Measurements from ENCODE around the gene POLA1.

The POLA1 gene

GRCh38 chrX:25017667-25018247 is 324.0 kb downstream of the POLA1 start:
- TF ChIP-seq CEBPB (IDR thresholded peaks at IDR 0.05) (no peak), USF1 (IDR thresholded peaks at IDR 0.05) (no peak), TCF12 (IDR thresholded peaks at IDR 0.05; ENCODE audit: low read depth) (no peak), NFIC (IDR thresholded peaks at IDR 0.05) (no peak), MAX (IDR thresholded peaks at IDR 0.05) (no peak), EP300 (IDR thresholded peaks at IDR 0.05; ENCODE audit: borderline replicate concordance) (no peak), CREB1 (IDR thresholded peaks at IDR 0.05; ENCODE audit: low read depth) (no peak), ZBTB7A (IDR thresholded peaks at IDR 0.05; ENCODE audit: low read depth) (no peak), FOXM1 (IDR thresholded peaks at IDR 0.05; ENCODE audit: borderline replicate concordance, low read depth) (no peak), REST (IDR thresholded peaks at IDR 0.05; ENCODE audit: low read depth) (no peak), TEAD4 (IDR thresholded peaks at IDR 0.05) (no peak), RAD21 (IDR thresholded peaks at IDR 0.05; ENCODE audit: low read depth) (no peak), EGR1 (IDR thresholded peaks at IDR 0.05) (no peak), TAF1 (IDR thresholded peaks at IDR 0.05; ENCODE audit: low read depth) (no peak), YY1 (IDR thresholded peaks at IDR 0.05; ENCODE audit: low read depth) (no peak)

GRCh38 chrX:25018682-25019081 is 325.0 kb downstream of the POLA1 start:
- no peak for TF ChIP-seq EGR1 (IDR thresholded peaks at IDR 0.05)
- no peak for TF ChIP-seq FOXM1 (IDR thresholded peaks at IDR 0.05; ENCODE audit: borderline replicate concordance, low read depth)
- TF ChIP-seq CREB1 (IDR thresholded peaks at IDR 0.05; ENCODE audit: low read depth): no peak
- TF ChIP-seq TAF1 (IDR thresholded peaks at IDR 0.05; ENCODE audit: low read depth): no peak

GRCh38 chrX:25019707-25020390 is 326.1 kb downstream of the POLA1 start:
- no peak for TF ChIP-seq RAD21 (IDR thresholded peaks at IDR 0.05; ENCODE audit: low read depth)
- no peak for TF ChIP-seq TCF12 (IDR thresholded peaks at IDR 0.05; ENCODE audit: low read depth)
- no peak for TF ChIP-seq REST (IDR thresholded peaks at IDR 0.05; ENCODE audit: low read depth)
- TF ChIP-seq MAX (IDR thresholded peaks at IDR 0.05): no peak

GRCh38 chrX:25020391-25020904 is 326.7 kb downstream of the POLA1 start:
- no peak for TF ChIP-seq RAD21 (IDR thresholded peaks at IDR 0.05; ENCODE audit: low read depth)
- no peak for TF ChIP-seq FOXM1 (IDR thresholded peaks at IDR 0.05; ENCODE audit: borderline replicate concordance, low read depth)
- TF ChIP-seq TAF1 (IDR thresholded peaks at IDR 0.05; ENCODE audit: low read depth): no peak
- no peak for TF ChIP-seq MAX (IDR thresholded peaks at IDR 0.05)
- TF ChIP-seq YY1 (IDR thresholded peaks at IDR 0.05; ENCODE audit: low read depth): no peak
- no peak for TF ChIP-seq TEAD4 (IDR thresholded peaks at IDR 0.05)
- TF ChIP-seq USF1 (IDR thresholded peaks at IDR 0.05): no peak
- TF ChIP-seq CREB1 (IDR thresholded peaks at IDR 0.05; ENCODE audit: low read depth): no peak
- no peak for TF ChIP-seq TCF12 (IDR thresholded peaks at IDR 0.05; ENCODE audit: low read depth)
- no peak for TF ChIP-seq EP300 (IDR thresholded peaks at IDR 0.05; ENCODE audit: borderline replicate concordance)
- TF ChIP-seq CEBPB (IDR thresholded peaks at IDR 0.05): no peak
- no peak for TF ChIP-seq EGR1 (IDR thresholded peaks at IDR 0.05)
- TF ChIP-seq NFIC (IDR thresholded peaks at IDR 0.05): no peak
- TF ChIP-seq REST (IDR thresholded peaks at IDR 0.05; ENCODE audit: low read depth): no peak
- no peak for TF ChIP-seq ZBTB7A (IDR thresholded peaks at IDR 0.05; ENCODE audit: low read depth)

Data from Ishikawa (cell line).